H1 (cell line): ENCODE data around the gene DPP4. TPM values are rescaled to one million over a fixed set of nuclear protein-coding genes. Genes with fewer than 3 reads are reported as not detected.

Source experiments
- CTCF ChIA-PET: fragments of 300-600 bp; sonication (Branson Sonifier 250); formaldehyde crosslinking; loops from one replicate; lab custom pipeline; 2021; ENCODE audit not compliant: partially characterized antibody; lab: Charles Lee
- POLR2A ChIA-PET: fragments of 300-600 bp; sonication (Branson Sonifier 250); formaldehyde crosslinking; loops from one replicate; lab custom pipeline; 2021; ENCODE audit warnings: inconsistent platforms; ENCODE audit not compliant: partially characterized antibody; lab: Charles Lee
- DNase-seq, 2 experiments: peaks; one replicate each; pipeline versions ENCODE4 v3.0.0 to v3.0.0-alpha.2; 2010 to 2022; ENCODE audit warnings: low spot score in 2 of 2, low read depth in 1 of 2, mixed read lengths in 1 of 2
- FAIRE-seq: peaks from 2 replicates; lab custom pipeline; 2011; peaks lifted over from hg19 to GRCh38; lab: Jason Lieb, UNC
- H2AFZ ChIP-seq: 2 replicates; pipeline ENCODE4 v1.8.1; 2012; ENCODE audit warnings: low read length, inconsistent platforms
- H2AK5ac ChIP-seq: 2 replicates; pipeline ENCODE4 v1.6.1; 2013; ENCODE audit warnings: low read depth, low read length
- H2BK120ac ChIP-seq: replicated peaks from 2 replicates; pipeline ENCODE3; 2013; ENCODE audit warnings: low read depth, low read length, inconsistent platforms
- H2BK12ac ChIP-seq: 2 replicates; pipeline ENCODE4 v1.6.1; 2013; ENCODE audit warnings: low read depth, low read length
- H2BK15ac ChIP-seq: 2 replicates; pipeline ENCODE4 v1.6.1; 2013; ENCODE audit warnings: low read length
- H2BK20ac ChIP-seq: 2 replicates; pipeline ENCODE4 v1.6.1; 2013; ENCODE audit warnings: low read length
- H2BK5ac ChIP-seq: 2 replicates; pipeline ENCODE4 v1.6.1; 2013; ENCODE audit warnings: low read depth, low read length
- H3K14ac ChIP-seq: 2 replicates; pipeline ENCODE4 v1.6.1; 2013; ENCODE audit warnings: inconsistent platforms; ENCODE audit not compliant: insufficient read length
- H3K18ac ChIP-seq: 2 replicates; pipeline ENCODE4 v1.6.1; 2013; ENCODE audit warnings: low read length; ENCODE audit errors: extremely low read depth
- H3K23ac ChIP-seq: 2 replicates; pipeline ENCODE4 v1.6.1; 2013; ENCODE audit warnings: inconsistent platforms; ENCODE audit not compliant: insufficient read length
- H3K23me2 ChIP-seq: 2 replicates; pipeline ENCODE4 v1.6.1; 2013; ENCODE audit warnings: low read depth, low read length
- H3K27ac ChIP-seq: 2 replicates; pipeline ENCODE4 v1.6.1; 2011; ENCODE audit warnings: low read depth, low read length, inconsistent platforms
- H3K27me3 ChIP-seq, 4 experiments: replicated peaks in 1 of 4; 1 replicate in 1 of 4; 2 replicates in 3 of 4; pipeline versions ENCODE4 v1.6.1 to v1.8.1; 2011 to 2013; ENCODE audit warnings: low read length in 3 of 4, mild to moderate bottlenecking in 3 of 4, inconsistent platforms in 2 of 4, mixed read lengths in 2 of 4, moderate library complexity in 1 of 4; ENCODE audit not compliant: control insufficient read depth in 3 of 4, insufficient read depth in 3 of 4; ENCODE audit errors: extremely low read depth in 1 of 4
- H3K36me3 ChIP-seq, 4 experiments: 2 replicates each; pipeline versions ENCODE4 v1.6.1 to v1.8.1; 2011 to 2013; ENCODE audit warnings: mild to moderate bottlenecking in 4 of 4, low read length in 3 of 4, moderate library complexity in 2 of 4, control low read depth in 1 of 4, inconsistent platforms in 1 of 4; ENCODE audit not compliant: insufficient read depth in 4 of 4, control insufficient read depth in 2 of 4
- H3K4ac ChIP-seq: replicated peaks from 2 replicates; pipeline ENCODE3; 2013; ENCODE audit warnings: low read length, low read depth, mixed read lengths, inconsistent platforms; ENCODE audit not compliant: insufficient read length
- H3K4me1 ChIP-seq, 4 experiments: replicated peaks in 1 of 4; 1 replicate in 1 of 4; 2 replicates in 3 of 4; pipeline versions ENCODE4 v1.6.1 to v1.8.1; 2011 to 2013; ENCODE audit warnings: low read length in 3 of 4, inconsistent platforms in 2 of 4, mixed read lengths in 1 of 4; ENCODE audit not compliant: insufficient read depth in 4 of 4, control insufficient read depth in 3 of 4
- H3K4me2 ChIP-seq, 2 experiments: 2 replicates each; pipeline versions ENCODE4 v1.6.1 to v1.8.1; 2011 to 2013; ENCODE audit warnings: low read depth in 2 of 2, low read length in 2 of 2, control low read depth in 1 of 2, inconsistent platforms in 1 of 2, mild to moderate bottlenecking in 1 of 2; ENCODE audit not compliant: insufficient read depth in 1 of 2
- H3K4me3 ChIP-seq, 4 experiments: fragments of 200-600, 300-600 bp in 1 of 4; sonication (generic), shearing (Covaris generic), sonication (Bioruptor Twin) in 1 of 4; 2 replicates each; pipeline versions ENCODE4 v1.5.1 to v1.8.1; 2011 to 2016; ENCODE audit warnings: low read length in 4 of 4, low read depth in 3 of 4, control low read depth in 2 of 4, inconsistent platforms in 2 of 4, mild to moderate bottlenecking in 2 of 4, mixed read lengths in 1 of 4, moderate library complexity in 1 of 4; ENCODE audit not compliant: insufficient read depth in 2 of 4; ENCODE audit errors: extremely low read depth in 1 of 4
- H3K56ac ChIP-seq: replicated peaks from 2 replicates; pipeline ENCODE3; 2013; ENCODE audit warnings: low read depth, mild to moderate bottlenecking, mixed read lengths, low read length, inconsistent platforms; ENCODE audit not compliant: insufficient read length
- H3K79me1 ChIP-seq: 2 replicates; pipeline ENCODE4 v1.6.1; 2013; ENCODE audit warnings: low read depth, low read length, control low read depth
- H3K79me2 ChIP-seq, 2 experiments: 2 replicates each; pipeline versions ENCODE4 v1.6.1 to v1.8.1; 2012 to 2013; ENCODE audit warnings: low read length in 2 of 2, mild to moderate bottlenecking in 2 of 2, inconsistent platforms in 1 of 2; ENCODE audit not compliant: insufficient read depth in 2 of 2, control insufficient read depth in 1 of 2
- H3K9ac ChIP-seq, 4 experiments: replicated peaks in 1 of 4; 1 replicate in 1 of 4; 2 replicates in 3 of 4; pipeline versions ENCODE4 v1.6.1 to v1.8.1; 2011 to 2013; ENCODE audit warnings: low read depth in 3 of 4, low read length in 3 of 4, control low read depth in 2 of 4, mild to moderate bottlenecking in 2 of 4, moderate library complexity in 2 of 4, inconsistent platforms in 1 of 4; ENCODE audit errors: extremely low read depth in 1 of 4
- H3K9me3 ChIP-seq, 2 experiments: 2 replicates each; pipeline versions ENCODE4 v1.6.1 to v1.8.1; 2012 to 2013; ENCODE audit warnings: mild to moderate bottlenecking in 2 of 2, moderate library complexity in 2 of 2, control low read depth in 1 of 2, inconsistent platforms in 1 of 2, low read depth in 1 of 2, low read length in 1 of 2, mixed read lengths in 1 of 2; ENCODE audit not compliant: insufficient read depth in 2 of 2
- H4K20me1 ChIP-seq, 2 experiments: replicated peaks in 1 of 2; 2 replicates each; pipeline versions ENCODE3 to v1.8.1; 2011 to 2013; ENCODE audit warnings: inconsistent platforms in 2 of 2, low read length in 2 of 2, mild to moderate bottlenecking in 1 of 2; ENCODE audit not compliant: insufficient read depth in 2 of 2, control insufficient read depth in 1 of 2
- H4K5ac ChIP-seq: 2 replicates; pipeline ENCODE4 v1.6.1; 2013; ENCODE audit warnings: low read length, low read depth, mixed read lengths, inconsistent platforms; ENCODE audit not compliant: insufficient read length
- H4K8ac ChIP-seq: 2 replicates; pipeline ENCODE4 v1.8.0; 2013; ENCODE audit warnings: mild to moderate bottlenecking, moderate library complexity, low read length, inconsistent platforms; ENCODE audit not compliant: insufficient read depth; ENCODE audit errors: extremely low read depth
- H4K91ac ChIP-seq: replicated peaks from 2 replicates; pipeline ENCODE3; 2013; ENCODE audit warnings: low read length, mixed read lengths, inconsistent platforms; ENCODE audit not compliant: insufficient read length
- ASH2L ChIP-seq: fragments of 200-600, 300-600 bp; sonication (generic); IDR thresholded peaks from one replicate; pipeline ENCODE4 v1.7.1; 2017; ENCODE audit warnings: low read length
- BACH1 ChIP-seq: IDR thresholded peaks from 2 replicates; pipeline ENCODE4 v1.6.1; 2012; ENCODE audit warnings: low read length, improper control_type of control experiment
- CTBP2 ChIP-seq: IDR thresholded peaks from 2 replicates; pipeline ENCODE4 v1.7.0; 2011; ENCODE audit warnings: borderline replicate concordance, mild to moderate bottlenecking, moderate library complexity, mixed read lengths, low read length; ENCODE audit not compliant: insufficient read depth, insufficient read length
- EP300 ChIP-seq, 2 experiments: IDR thresholded peaks; 1 replicate in 1 of 2; 2 replicates in 1 of 2; pipeline ENCODE4 v1.6.1; 2011 to 2012; ENCODE audit warnings: low read depth in 2 of 2, low read length in 2 of 2, mild to moderate bottlenecking in 2 of 2, borderline replicate concordance in 1 of 2, inconsistent platforms in 1 of 2, moderate library complexity in 1 of 2
- FOSL1 ChIP-seq: IDR thresholded peaks from 2 replicates; pipeline ENCODE4 v1.6.1; 2011; ENCODE audit warnings: mild to moderate bottlenecking, low read depth, low read length, moderate library complexity; ENCODE audit not compliant: insufficient read depth
- JUN ChIP-seq: IDR thresholded peaks from 2 replicates; pipeline ENCODE4 v1.6.1; 2011; ENCODE audit warnings: low read depth, mild to moderate bottlenecking, improper control_type of control experiment, low read length
- JUND ChIP-seq: IDR thresholded peaks from 2 replicates; pipeline ENCODE4 v1.6.1; 2011; ENCODE audit warnings: mild to moderate bottlenecking, improper control_type of control experiment, low read length
- KDM4A ChIP-seq: IDR thresholded peaks from one replicate; pipeline ENCODE4 v1.7.1; 2012; ENCODE audit warnings: low read depth, mild to moderate bottlenecking, moderate library complexity, low read length, inconsistent platforms; ENCODE audit not compliant: severe bottlenecking
- PHF8 ChIP-seq: fragments of 200-600 bp; sonication (generic); conservative IDR thresholded peaks from 2 replicates; pipeline ENCODE4 v1.7.1; 2012; ENCODE audit warnings: low read depth, mild to moderate bottlenecking, inconsistent platforms, low read length, moderate library complexity
- POLR2AphosphoS5 ChIP-seq: IDR thresholded peaks from 2 replicates; pipeline ENCODE4 v1.6.1; 2011; ENCODE audit warnings: low read depth, low read length
- POU5F1 ChIP-seq: IDR thresholded peaks from 2 replicates; pipeline ENCODE4 v1.6.1; 2011; ENCODE audit warnings: low read depth, mild to moderate bottlenecking, low read length, moderate library complexity
- RBBP5 ChIP-seq: IDR thresholded peaks from 2 replicates; pipeline ENCODE4 v1.7.1; 2012; ENCODE audit warnings: low read depth, mild to moderate bottlenecking, inconsistent platforms, low read length, moderate library complexity, borderline replicate concordance
- SIX5 ChIP-seq: IDR thresholded peaks from 2 replicates; pipeline ENCODE4 v1.6.1; 2011; ENCODE audit warnings: mild to moderate bottlenecking, low read depth, low read length
- SP4 ChIP-seq: IDR thresholded peaks from 2 replicates; pipeline ENCODE4 v1.6.1; 2012; ENCODE audit warnings: low read length, inconsistent platforms
- polyA plus RNA-seq, 7 experiments: library from polyadenylated mRNA; depleted of rRNA in 3 of 7; stranded (reverse) in 5 of 7; unstranded in 2 of 7; fragments of >200 nt in 5 of 7; fragments of 200-250 nt in 2 of 7; gene quantifications; 1 replicate in 5 of 7; 2 replicates in 1 of 7; 4 replicates in 1 of 7; pipeline versions ENCODE4 v1.2.1 to v1.2.3, GENCODE V29; 2011 to 2013; ENCODE audit warnings: missing spikeins in 2 of 7, mixed read lengths in 2 of 7
- total RNA-seq: library from RNA; stranded (reverse); fragmentation: NEBNext Ultra II Directional; extraction: Animal tissue kit (Norgen Biotek cat#: 25700); gene quantifications from 2 replicates; pipeline ENCODE4 v1.2.1, GENCODE V29; 2021

DPP4 gene
- total and polyA plus RNA-seq, 2 of the 8 experiments (the other 6 are each of a cell fraction or from before 2014, with no cell fraction given): 1.3 to 3.1 TPM

- H3K23ac ChIP-seq: no peak overlapping the region
- H4K91ac ChIP-seq: no peak overlapping the region
- H3K23me2 ChIP-seq: no peaks in the 10 kb centered on the region
- no peak overlapping the region for H4K8ac ChIP-seq
- H3K14ac ChIP-seq: no peak overlapping the region
- no peak overlapping the region for H4K5ac ChIP-seq
- no peaks in the 10 kb centered on the region for H3K36me3 ChIP-seq
- CTCF ChIA-PET: interaction anchor here (0.9 to 1.4 kb wide), 3 partner anchors 9 to 29 kb away, joined by 3 read pairs; partner anchors contain the start of gene DPP4
- POLR2A ChIA-PET: interaction anchor here (1.5 kb wide), 1 partner anchor 9 kb away, joined by 5 read pairs; the partner anchor contains the start of gene DPP4
- no peak overlapping the region for H3K4me3 ChIP-seq
- H3K4me1 ChIP-seq: no peaks in the 10 kb centered on the region
- no peak overlapping the region for H3K27ac ChIP-seq
- no peak overlapping the region for H3K4ac ChIP-seq
- no peaks in the 10 kb centered on the region for H3K79me1 ChIP-seq
- no peak overlapping the region for H2BK5ac ChIP-seq
- H2BK12ac ChIP-seq: no peak overlapping the region
- FAIRE-seq (no peak), DNase-seq (no peak)
- H3K4me2 ChIP-seq: no peak overlapping the region
- H3K9me3 ChIP-seq: peaks cover 3 to 4% of the 10 kb centered on the region in 2 experiments; a peak in 1 of 4 replicates
- H2BK20ac ChIP-seq: no peak overlapping the region
- H3K27me3 ChIP-seq: no peaks in the 10 kb centered on the region
- H2AFZ ChIP-seq: no peak overlapping the region
- H4K20me1 ChIP-seq: no peaks in the 10 kb centered on the region
- no peak overlapping the region for H3K9ac ChIP-seq
- no peak overlapping the region for H2AK5ac ChIP-seq
- H2BK120ac ChIP-seq: no peak overlapping the region
- H3K18ac ChIP-seq: no peak overlapping the region
- TF ChIP-seq KDM4A (no peak), CTBP2 (no peak), BACH1 (no peak), EP300 (IDR thresholded peaks at IDR 0.05; ENCODE audit: borderline replicate concordance in 1 of 2, low read depth in 2 of 2, low read length in 2 of 2) (no peak), RBBP5 (no peak), ASH2L (no peak), SIX5 (no peak), FOSL1 (no peak), SP4 (no peak), POLR2AphosphoS5 (no peak), POU5F1 (no peak), PHF8 (no peak), JUND (no peak), JUN (no peak)
- TF ChIP-seq, all 59 proteins: peak for 0
- no peaks in the 10 kb centered on the region for H3K79me2 ChIP-seq
- H3K56ac ChIP-seq: no peak overlapping the region
- H2BK15ac ChIP-seq: no peak overlapping the region
Measured at GRCh38 chr2:162065767-162066166, 8.2 kb downstream of the DPP4 start.
